ENCODE measurements around the gene RESP18.

RESP18 gene

DNA sequence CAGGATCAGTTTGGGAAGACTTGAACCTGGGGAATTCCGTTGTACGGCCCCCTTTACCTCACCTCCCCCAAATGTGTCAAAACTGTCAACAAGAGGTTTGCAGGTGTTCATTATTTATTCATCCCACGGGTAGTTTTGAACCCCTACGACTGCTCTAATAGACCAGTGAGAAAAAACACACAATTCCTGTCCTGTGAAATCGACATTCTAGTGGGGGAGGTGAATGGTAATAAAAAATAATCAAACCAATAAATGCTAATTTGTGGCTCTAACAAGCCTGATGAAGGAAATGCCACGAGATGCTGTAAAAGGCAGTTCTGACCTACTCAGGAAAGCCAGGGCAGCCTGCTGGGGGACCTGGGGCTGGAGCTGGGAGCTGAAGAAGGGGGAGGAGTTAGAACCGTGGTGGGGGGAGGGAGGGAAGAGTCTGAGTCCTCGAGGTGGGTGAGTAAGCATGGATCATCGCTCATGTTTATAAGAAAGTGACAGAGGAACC, 53.8 kb downstream of the RESP18 start:
- DNase-seq (ENCODE audit: low read depth in 2 of 2, low spot score in 1 of 2), result no peak

- peak; percentile 43 to 59 for DNase-seq (ENCODE audit: low read depth in 2 of 2, low spot score in 1 of 2)
These were observed 54.6 kb downstream of the RESP18 start for GRCh38 chr2:219277703-219278654.

All from stimulated activated CD8-positive, alpha-beta memory T cell treated with anti-CD3 and anti-CD28 coated beads, Interleukin-4, amount 100 ng/mL, for 1 hour (primary cell).